ENCODE data around the gene TAF4B.

DNA sequence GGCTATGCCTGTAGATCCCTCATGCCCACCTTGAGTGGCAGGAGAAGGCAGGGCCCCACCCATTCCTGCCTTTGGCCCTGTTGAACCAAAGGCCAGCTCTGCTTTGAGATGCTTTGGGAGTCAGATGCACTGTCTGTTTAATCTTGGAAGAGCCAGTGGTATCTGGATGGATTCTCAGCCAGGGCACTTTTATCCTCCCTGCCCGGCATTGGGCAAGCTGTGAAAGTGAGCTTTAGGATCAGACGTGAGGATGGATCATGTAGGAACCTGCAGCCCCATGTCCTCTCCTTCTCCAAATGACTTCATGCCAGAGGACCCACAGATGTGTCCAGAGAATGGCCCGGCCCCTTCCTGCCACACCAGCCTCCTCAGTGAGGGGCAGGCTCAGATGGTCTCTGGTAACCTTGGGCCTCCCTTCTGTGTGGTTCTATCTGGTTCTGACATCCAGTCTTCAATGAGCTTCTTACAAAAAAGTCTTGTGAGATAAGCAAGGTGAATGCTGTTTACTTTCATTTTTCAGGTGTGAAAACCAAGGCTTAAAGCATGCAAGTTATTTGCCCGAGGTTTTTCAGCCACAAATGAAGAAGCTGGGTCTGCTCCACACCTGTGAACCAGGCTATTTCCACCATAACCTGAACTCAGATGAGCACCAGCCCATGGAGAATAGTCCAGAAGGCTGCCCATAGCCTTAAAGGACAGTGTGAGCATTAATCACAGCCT, 198.3 kb downstream of the TAF4B start:
- TF ChIP-seq EP300 (conservative IDR thresholded peaks at IDR 0.05; ENCODE audit: poor library complexity, severe bottlenecking): no peak
- no peak for TF ChIP-seq POLR2AphosphoS5 (IDR thresholded peaks at IDR 0.05)
- TF ChIP-seq, protein P1, sequence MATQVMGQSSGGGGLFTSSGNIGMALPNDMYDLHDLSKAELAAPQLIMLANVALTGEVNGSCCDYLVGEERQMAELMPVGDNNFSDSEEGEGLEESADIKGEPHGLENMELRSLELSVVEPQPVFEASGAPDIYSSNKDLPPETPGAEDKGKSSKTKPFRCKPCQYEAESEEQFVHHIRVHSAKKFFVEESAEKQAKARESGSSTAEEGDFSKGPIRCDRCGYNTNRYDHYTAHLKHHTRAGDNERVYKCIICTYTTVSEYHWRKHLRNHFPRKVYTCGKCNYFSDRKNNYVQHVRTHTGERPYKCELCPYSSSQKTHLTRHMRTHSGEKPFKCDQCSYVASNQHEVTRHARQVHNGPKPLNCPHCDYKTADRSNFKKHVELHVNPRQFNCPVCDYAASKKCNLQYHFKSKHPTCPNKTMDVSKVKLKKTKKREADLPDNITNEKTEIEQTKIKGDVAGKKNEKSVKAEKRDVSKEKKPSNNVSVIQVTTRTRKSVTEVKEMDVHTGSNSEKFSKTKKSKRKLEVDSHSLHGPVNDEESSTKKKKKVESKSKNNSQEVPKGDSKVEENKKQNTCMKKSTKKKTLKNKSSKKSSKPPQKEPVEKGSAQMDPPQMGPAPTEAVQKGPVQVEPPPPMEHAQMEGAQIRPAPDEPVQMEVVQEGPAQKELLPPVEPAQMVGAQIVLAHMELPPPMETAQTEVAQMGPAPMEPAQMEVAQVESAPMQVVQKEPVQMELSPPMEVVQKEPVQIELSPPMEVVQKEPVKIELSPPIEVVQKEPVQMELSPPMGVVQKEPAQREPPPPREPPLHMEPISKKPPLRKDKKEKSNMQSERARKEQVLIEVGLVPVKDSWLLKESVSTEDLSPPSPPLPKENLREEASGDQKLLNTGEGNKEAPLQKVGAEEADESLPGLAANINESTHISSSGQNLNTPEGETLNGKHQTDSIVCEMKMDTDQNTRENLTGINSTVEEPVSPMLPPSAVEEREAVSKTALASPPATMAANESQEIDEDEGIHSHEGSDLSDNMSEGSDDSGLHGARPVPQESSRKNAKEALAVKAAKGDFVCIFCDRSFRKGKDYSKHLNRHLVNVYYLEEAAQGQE (IDR thresholded peaks at IDR 0.05; ENCODE audit: borderline replicate concordance): no peak
- TF ChIP-seq, protein P2, sequence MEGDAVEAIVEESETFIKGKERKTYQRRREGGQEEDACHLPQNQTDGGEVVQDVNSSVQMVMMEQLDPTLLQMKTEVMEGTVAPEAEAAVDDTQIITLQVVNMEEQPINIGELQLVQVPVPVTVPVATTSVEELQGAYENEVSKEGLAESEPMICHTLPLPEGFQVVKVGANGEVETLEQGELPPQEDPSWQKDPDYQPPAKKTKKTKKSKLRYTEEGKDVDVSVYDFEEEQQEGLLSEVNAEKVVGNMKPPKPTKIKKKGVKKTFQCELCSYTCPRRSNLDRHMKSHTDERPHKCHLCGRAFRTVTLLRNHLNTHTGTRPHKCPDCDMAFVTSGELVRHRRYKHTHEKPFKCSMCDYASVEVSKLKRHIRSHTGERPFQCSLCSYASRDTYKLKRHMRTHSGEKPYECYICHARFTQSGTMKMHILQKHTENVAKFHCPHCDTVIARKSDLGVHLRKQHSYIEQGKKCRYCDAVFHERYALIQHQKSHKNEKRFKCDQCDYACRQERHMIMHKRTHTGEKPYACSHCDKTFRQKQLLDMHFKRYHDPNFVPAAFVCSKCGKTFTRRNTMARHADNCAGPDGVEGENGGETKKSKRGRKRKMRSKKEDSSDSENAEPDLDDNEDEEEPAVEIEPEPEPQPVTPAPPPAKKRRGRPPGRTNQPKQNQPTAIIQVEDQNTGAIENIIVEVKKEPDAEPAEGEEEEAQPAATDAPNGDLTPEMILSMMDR (IDR thresholded peaks at IDR 0.05; ENCODE audit: poor library complexity, severe bottlenecking): no peak
- no peak for TF ChIP-seq EZH2 (IDR thresholded peaks at IDR 0.05; ENCODE audit: borderline replicate concordance, insufficient read depth, low read length, poor library complexity, severe bottlenecking)
